ENCODE measurements around the gene FBXO8. TPM values are rescaled to one million over a fixed set of nuclear protein-coding genes. Genes with fewer than 3 reads are reported as not detected.
A peak's percentile ranks its signal among the peaks of the same experiment; 100 is the strongest.

Gene FBXO8
- total RNA-seq, 5 donors from 2014 or later (not counting 1 experiment from before 2014, with no cell fraction given) = 16.0 to 27.3 (median 21.8) TPM

- POLR2A ChIA-PET = no interaction called here
- H3K4me3 ChIP-seq (ENCODE audit: control insufficient read depth in 1 of 2, extremely low read depth in 1 of 2, low read length in 1 of 2) = no peak overlapping the region
- Mint-ChIP-seq H3K27ac (no peak overlapping the region), H3K9me3 (no peaks in the 10 kb centered on the region), H3K36me3 (no peaks in the 10 kb centered on the region), H3K4me3 (no peak overlapping the region), H3K27me3 (peaks cover 8 to 24% of the 10 kb centered on the region in 2 donors), H3K4me1 (no peaks in the 10 kb centered on the region)
- ATAC-seq (replicated peaks in 1 of 4) (no peak), DNase-seq (no peak)
- H3K9me3 ChIP-seq = no peaks in the 10 kb centered on the region
- H3K4me1 ChIP-seq (ENCODE audit: control insufficient read depth in 1 of 2, extremely low read depth in 1 of 2, insufficient read depth in 2 of 2, low read length in 2 of 2) = no peaks in the 10 kb centered on the region
- H3K36me3 ChIP-seq (ENCODE audit: control insufficient read depth in 2 of 2, extremely low read depth in 1 of 2, insufficient read depth in 1 of 2, low read length in 1 of 2) = no peaks in the 10 kb centered on the region
- 87% methylated on average over 7 of the region's 9 CpGs for WGBS (ENCODE audit: insufficient coverage)
- CTCF ChIA-PET = interaction anchor here (0.6 to 1.1 kb wide), 3 partner anchors 9 to 817 kb away, joined by 3 to 5 read pairs (median 4); no protein-coding TSS in a partner anchor
- no peak overlapping the region for H3K27ac ChIP-seq (ENCODE audit: low read length)
- peaks cover 10 to 12% of the 10 kb centered on the region in 2 experiments for H3K27me3 ChIP-seq (replicated peaks in 1 of 2; ENCODE audit: control insufficient read depth in 2 of 2, extremely low read depth in 1 of 2, insufficient read depth in 2 of 2, low read length in 1 of 2)
Measured at GRCh38 chr4:174225349-174226049, 58.0 kb downstream of the FBXO8 start.

DNA sequence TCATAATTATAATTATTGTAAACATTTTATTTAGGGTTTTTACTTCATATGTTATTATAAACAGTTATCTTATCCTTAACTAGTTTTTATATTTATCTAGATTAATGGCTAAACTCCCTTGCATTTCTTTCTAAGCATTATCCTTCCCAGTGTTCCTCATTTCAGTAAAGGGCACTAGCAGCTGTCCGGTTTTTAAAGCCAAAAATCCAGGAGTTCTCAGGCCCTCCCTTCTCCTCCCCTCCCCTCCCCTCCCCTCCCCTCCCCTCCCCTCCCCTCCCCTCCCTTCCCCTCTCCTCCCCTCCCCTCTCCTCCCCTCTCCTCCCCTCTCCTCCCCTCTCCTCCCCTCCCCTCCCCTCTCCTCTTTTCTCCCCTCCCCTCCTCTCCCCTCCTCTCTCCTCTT is 58.9 kb downstream of the FBXO8 start:
- H3K4me3 Mint-ChIP-seq = no peak overlapping the region
- Histone ChIP-seq H3K9me3 (no peaks in the 10 kb centered on the region), H3K4me1 (ENCODE audit: control insufficient read depth in 1 of 2, extremely low read depth in 1 of 2, insufficient read depth in 2 of 2, low read length in 2 of 2) (no peaks in the 10 kb centered on the region), H3K27ac (ENCODE audit: low read length) (no peak overlapping the region), H3K4me3 (ENCODE audit: control insufficient read depth in 1 of 2, extremely low read depth in 1 of 2, low read length in 1 of 2) (no peak overlapping the region), H3K27me3 (replicated peaks in 1 of 2; ENCODE audit: control insufficient read depth in 2 of 2, extremely low read depth in 1 of 2, insufficient read depth in 2 of 2, low read length in 1 of 2) (peaks cover 12% of the 10 kb centered on the region in 2 experiments), H3K36me3 (ENCODE audit: control insufficient read depth in 2 of 2, extremely low read depth in 1 of 2, insufficient read depth in 1 of 2, low read length in 1 of 2) (no peaks in the 10 kb centered on the region)
- ATAC-seq (replicated peaks in 1 of 4) (no peak), DNase-seq (no peak)
- H3K36me3 Mint-ChIP-seq = no peaks in the 10 kb centered on the region
- no CpG with 5 or more reads among the region's 1 CpG for WGBS (ENCODE audit: insufficient coverage)
- no peak overlapping the region for H3K27ac Mint-ChIP-seq
- no peaks in the 10 kb centered on the region for H3K9me3 Mint-ChIP-seq
- H3K4me1 Mint-ChIP-seq = no peaks in the 10 kb centered on the region
- POLR2A ChIA-PET = no interaction called here
- peaks cover 8 to 29% of the 10 kb centered on the region in 2 donors for H3K27me3 Mint-ChIP-seq
- CTCF ChIA-PET = interaction anchor here in 1 of 2 donors (1.1 kb wide), 1 partner anchor 90 kb away, joined by 3 read pairs; no protein-coding TSS in a partner anchor

DNA sequence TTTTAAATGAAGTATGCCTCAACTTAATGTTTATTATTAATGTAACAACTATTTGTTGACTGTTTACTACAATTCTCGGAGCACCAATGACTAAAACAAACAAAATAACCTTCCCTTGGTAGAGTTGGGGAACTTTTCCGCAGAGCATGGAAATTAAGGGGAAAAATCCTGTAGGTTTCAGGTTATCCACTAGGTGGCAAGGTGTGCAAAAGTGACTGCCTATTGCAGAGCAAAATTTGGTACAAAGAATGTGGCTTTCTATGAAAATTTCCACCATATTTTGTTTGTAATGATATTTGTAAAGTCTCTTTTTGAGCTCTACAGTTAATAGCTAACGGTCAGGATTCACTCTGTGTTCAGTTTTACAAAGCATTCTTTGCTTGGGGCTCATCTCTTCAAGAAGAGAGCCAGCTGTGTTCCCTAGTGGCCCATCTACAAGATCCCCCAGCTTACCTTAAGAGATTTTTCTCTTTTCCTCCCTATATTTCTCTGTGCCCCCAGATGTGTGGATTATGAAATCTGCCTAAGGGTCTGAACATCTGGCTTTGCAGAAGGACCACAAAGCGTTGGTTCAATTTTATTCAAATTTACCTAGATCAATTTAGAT is 61.1 kb downstream of the FBXO8 start:
- Mint-ChIP-seq H3K36me3 (no peaks in the 10 kb centered on the region), H3K9me3 (no peaks in the 10 kb centered on the region), H3K4me3 (no peak overlapping the region), H3K27ac (no peak overlapping the region), H3K27me3 (peaks cover 30 to 51% of the 10 kb centered on the region in 2 donors), H3K4me1 (peaks cover 9 to 11% (median 11%) of the 10 kb centered on the region in 3 donors)
- peak in 2 of 4 experiments; percentile 50 to 51 for ATAC-seq (replicated peaks in 1 of 4)
- peak in 1 of 35 experiments; percentile 52 for DNase-seq
- no peaks in the 10 kb centered on the region for H3K9me3 ChIP-seq
- no peak overlapping the region for H3K4me3 ChIP-seq (ENCODE audit: control insufficient read depth in 1 of 2, extremely low read depth in 1 of 2, low read length in 1 of 2)
- peaks cover 17 to 25% of the 10 kb centered on the region in 2 experiments for H3K27me3 ChIP-seq (replicated peaks in 1 of 2; ENCODE audit: control insufficient read depth in 2 of 2, extremely low read depth in 1 of 2, insufficient read depth in 2 of 2, low read length in 1 of 2)
- H3K4me1 ChIP-seq (ENCODE audit: control insufficient read depth in 1 of 2, extremely low read depth in 1 of 2, insufficient read depth in 2 of 2, low read length in 2 of 2) = peaks cover 2 to 12% of the 10 kb centered on the region in 2 experiments
- H3K36me3 ChIP-seq (ENCODE audit: control insufficient read depth in 2 of 2, extremely low read depth in 1 of 2, insufficient read depth in 1 of 2, low read length in 1 of 2) = no peaks in the 10 kb centered on the region
- H3K27ac ChIP-seq (ENCODE audit: low read length) = no peak overlapping the region
- POLR2A ChIA-PET = no interaction called here
- WGBS (ENCODE audit: insufficient coverage) = 0% methylated on average over 1 of the region's 4 CpGs
- CTCF ChIA-PET = interaction anchor here (0.7 to 2.3 kb wide), 5 partner anchors 10 to 97 kb away, joined by 3 to 13 read pairs (median 3); no protein-coding TSS in a partner anchor

DNA sequence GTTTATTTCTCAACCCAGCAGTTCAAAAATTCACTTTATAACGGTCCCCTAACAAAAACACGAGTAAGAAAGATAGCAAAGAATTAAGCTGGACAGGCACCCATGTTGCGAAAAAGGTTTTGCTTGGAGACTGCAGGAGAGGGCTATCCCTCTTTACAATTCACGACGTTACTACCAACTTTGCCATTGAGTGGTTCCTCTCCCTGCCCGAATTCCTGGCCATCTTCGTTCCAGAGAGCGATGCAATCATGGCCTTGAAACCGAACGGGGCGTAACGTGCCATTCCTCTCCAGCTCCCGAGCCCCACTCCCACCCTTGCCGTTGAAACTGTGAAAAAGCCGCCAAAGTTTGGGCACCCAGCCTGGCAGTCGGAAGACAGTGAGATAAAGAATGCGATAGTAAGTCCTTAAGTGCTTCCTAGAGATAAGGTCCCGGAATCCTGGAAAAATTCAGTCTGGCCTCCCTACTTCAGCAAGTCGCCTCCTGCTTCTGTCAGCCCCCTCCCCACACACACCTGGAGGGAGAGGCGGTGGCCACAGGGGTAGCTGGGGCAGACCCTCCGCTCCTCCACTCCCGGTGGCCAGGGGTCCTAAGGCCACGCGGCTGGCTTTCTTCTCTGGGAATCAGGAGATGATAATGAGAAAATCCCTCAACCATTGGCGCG is 65.2 kb downstream of the FBXO8 start:
- WGBS (ENCODE audit: insufficient coverage) = 6% methylated on average over 9 of the region's 26 CpGs
- CTCF ChIA-PET = interaction anchor here (0.6 to 1.1 kb wide), 2 partner anchors 20 to 82 kb away, joined by 3 read pairs; no protein-coding TSS in a partner anchor
- H3K4me3 Mint-ChIP-seq = peak overlapping the region in 1 of 3 donors; percentile 55

DNA sequence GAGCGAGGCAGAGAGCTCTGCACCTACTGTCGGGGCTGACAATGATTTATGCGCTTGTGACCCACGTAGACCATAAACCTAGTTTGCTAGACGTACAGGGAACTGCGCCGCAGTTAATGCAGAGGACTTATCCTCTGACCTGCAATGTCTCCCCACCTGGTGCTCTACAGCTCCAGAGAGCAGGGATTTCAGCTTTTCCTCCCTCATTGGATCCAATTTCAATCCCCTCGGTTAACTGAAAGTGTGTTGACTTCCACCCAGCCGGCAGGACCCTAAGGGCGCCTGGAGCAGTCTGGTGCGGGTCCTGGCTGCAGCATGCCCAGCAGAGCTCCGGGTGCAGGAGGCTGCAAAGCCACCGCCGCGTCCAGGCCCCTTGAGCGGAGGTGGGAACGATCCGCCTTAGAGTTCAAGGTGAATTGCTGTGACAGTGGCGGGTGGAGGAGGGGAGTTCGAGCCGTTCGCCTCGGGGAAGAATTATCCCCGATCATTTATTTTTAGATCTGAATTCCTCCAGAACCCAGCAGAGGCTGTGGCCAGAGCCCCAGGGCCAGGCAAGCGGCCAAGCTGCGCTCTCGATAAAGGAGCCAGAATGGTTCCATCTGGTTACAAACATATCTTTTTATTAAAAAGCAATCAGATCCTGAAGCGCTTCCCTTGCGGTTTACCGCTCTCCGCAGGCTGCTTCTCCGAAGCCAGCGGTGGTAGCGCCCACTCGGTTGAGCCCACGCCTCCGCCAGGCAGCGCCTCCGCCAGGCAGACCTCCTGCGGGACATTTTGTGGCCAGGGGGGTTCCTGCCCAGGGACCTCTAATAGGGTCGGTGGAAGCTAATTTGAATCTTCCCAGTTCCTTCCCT is 66.0 kb downstream of the FBXO8 start:
- no peaks in the 10 kb centered on the region for H3K9me3 Mint-ChIP-seq
- CTCF ChIA-PET = interaction anchor here (0.6 to 1.1 kb wide), 2 partner anchors 19 to 83 kb away, joined by 3 read pairs; no protein-coding TSS in a partner anchor
- H3K4me3 Mint-ChIP-seq = peak overlapping the region; percentile 28 to 55 (median 37)
- peaks cover 38 to 44% (median 44%) of the 10 kb centered on the region in 3 donors for H3K4me1 Mint-ChIP-seq
- Histone ChIP-seq H3K4me3 (ENCODE audit: control insufficient read depth in 1 of 2, extremely low read depth in 1 of 2, low read length in 1 of 2) (peak overlapping the region in 1 of 2 donors; percentile 60), H3K27me3 (replicated peaks in 1 of 2; ENCODE audit: control insufficient read depth in 2 of 2, extremely low read depth in 1 of 2, insufficient read depth in 2 of 2, low read length in 1 of 2) (peaks cover 39 to 48% of the 10 kb centered on the region in 2 experiments), H3K9me3 (no peaks in the 10 kb centered on the region), H3K36me3 (ENCODE audit: control insufficient read depth in 2 of 2, extremely low read depth in 1 of 2, insufficient read depth in 1 of 2, low read length in 1 of 2) (no peaks in the 10 kb centered on the region), H3K4me1 (ENCODE audit: control insufficient read depth in 1 of 2, extremely low read depth in 1 of 2, insufficient read depth in 2 of 2, low read length in 2 of 2) (peaks cover 14 to 35% of the 10 kb centered on the region in 2 experiments), H3K27ac (ENCODE audit: low read length) (no peak overlapping the region)
- H3K36me3 Mint-ChIP-seq = no peaks in the 10 kb centered on the region
- 4% methylated on average over 29 of the region's 41 CpGs for WGBS (ENCODE audit: insufficient coverage)
- ATAC-seq (replicated peaks in 1 of 4) (peak in 2 of 4 experiments; percentile 27 to 28), DNase-seq (peak in 1 of 35 experiments; percentile 30)
- POLR2A ChIA-PET = no interaction called here
- H3K27ac Mint-ChIP-seq = peak overlapping the region in 1 of 2 donors; percentile 44
- peaks cover 71 to 83% of the 10 kb centered on the region in 2 donors for H3K27me3 Mint-ChIP-seq

More for the DNA sequence above, 65.2 kb downstream of the FBXO8 start:
- Mint-ChIP-seq H3K4me1 (peaks cover 38 to 44% (median 43%) of the 10 kb centered on the region in 3 donors), H3K9me3 (no peaks in the 10 kb centered on the region), H3K27me3 (peaks cover 64 to 78% of the 10 kb centered on the region in 2 donors), H3K36me3 (no peaks in the 10 kb centered on the region), H3K27ac (peak overlapping the region in 1 of 2 donors; percentile 44)
- DNase-seq = no peak
- peak overlapping the region in 1 of 2 donors; percentile 60 for H3K4me3 ChIP-seq (ENCODE audit: control insufficient read depth in 1 of 2, extremely low read depth in 1 of 2, low read length in 1 of 2)
- H3K4me1 ChIP-seq (ENCODE audit: control insufficient read depth in 1 of 2, extremely low read depth in 1 of 2, insufficient read depth in 2 of 2, low read length in 2 of 2) = peaks cover 14 to 35% of the 10 kb centered on the region in 2 experiments
- POLR2A ChIA-PET = no interaction called here
- H3K36me3 ChIP-seq (ENCODE audit: control insufficient read depth in 2 of 2, extremely low read depth in 1 of 2, insufficient read depth in 1 of 2, low read length in 1 of 2) = no peaks in the 10 kb centered on the region
- no peak overlapping the region for H3K27ac ChIP-seq (ENCODE audit: low read length)
- peaks cover 34 to 47% of the 10 kb centered on the region in 2 experiments for H3K27me3 ChIP-seq (replicated peaks in 1 of 2; ENCODE audit: control insufficient read depth in 2 of 2, extremely low read depth in 1 of 2, insufficient read depth in 2 of 2, low read length in 1 of 2)
- H3K9me3 ChIP-seq = no peaks in the 10 kb centered on the region
- no peak for ATAC-seq (replicated peaks in 1 of 4)
